Neural crest cell (in vitro differentiated cells): ENCODE data around the gene NR4A2. TPM values are rescaled to one million over a fixed set of nuclear protein-coding genes. Genes with fewer than 3 reads are reported as not detected.

ENCODE experiments used
- DNase-seq: peaks from one replicate; pipeline ENCODE4 v3.0.0; 2021; ENCODE audit warnings: low read depth, mixed read lengths, low spot score
- H3K27ac Mint-ChIP-seq: one replicate; pipeline ENCODE4 v1.8.0; 2021; ENCODE audit warnings: mild to moderate bottlenecking, mixed read lengths; ENCODE audit not compliant: unreplicated experiment
- H3K27me3 Mint-ChIP-seq: 2 replicates; pipeline ENCODE4 v1.8.0; 2021; ENCODE audit warnings: low read depth, mild to moderate bottlenecking, mixed read lengths
- H3K36me3 Mint-ChIP-seq: 2 replicates; pipeline ENCODE4 v1.8.0; 2021; ENCODE audit warnings: low read depth, mild to moderate bottlenecking, mixed read lengths
- H3K4me1 Mint-ChIP-seq: 2 replicates; pipeline ENCODE4 v1.8.0; 2021; ENCODE audit warnings: mixed read lengths
- H3K4me3 Mint-ChIP-seq: one replicate; pipeline ENCODE4 v1.8.0; 2021; ENCODE audit warnings: mild to moderate bottlenecking, mixed read lengths
- H3K9me3 Mint-ChIP-seq: 2 replicates; pipeline ENCODE4 v1.8.0; 2021; ENCODE audit warnings: mixed read lengths
- CTCF ChIP-seq: fragments of 200-600 bp; sonication (generic); conservative IDR thresholded peaks from 2 replicates; pipeline ENCODE4 v1.5.0; 2021; ENCODE audit warnings: antibody characterized with exemption, mild to moderate bottlenecking
- total RNA-seq: library from RNA; stranded (reverse); gene quantifications from 2 replicates; pipeline ENCODE4 v1.2.1, GENCODE V29; 2021

Gene NR4A2
- total RNA-seq, 1 donor from 2014 or later, result 7.9 TPM

- TF ChIP-seq CTCF, result no peak
- Mint-ChIP-seq H3K27ac (no peak overlapping the region), H3K4me3 (no peak overlapping the region), H3K36me3 (peaks cover 4% of the 10 kb centered on the region), H3K27me3 (peaks cover 47% of the 10 kb centered on the region), H3K4me1 (peaks cover 12% of the 10 kb centered on the region), H3K9me3 (peaks cover 2% of the 10 kb centered on the region)
- no peak for DNase-seq
Measured at GRCh38 chr2:156317631-156318030, 14.9 kb downstream of the NR4A2 start.

- Mint-ChIP-seq H3K4me3 (no peak overlapping the region), H3K9me3 (no peaks in the 10 kb centered on the region), H3K36me3 (no peaks in the 10 kb centered on the region), H3K27ac (no peak overlapping the region), H3K4me1 (no peaks in the 10 kb centered on the region), H3K27me3 (no peaks in the 10 kb centered on the region)
- TF ChIP-seq CTCF, result no peak
- DNase-seq, result no peak
Measured at GRCh38 chr2:156311976-156312375, 20.5 kb downstream of the NR4A2 start.

GRCh38 chr2:156310773-156311172 lies 21.7 kb downstream of the NR4A2 start:
- Mint-ChIP-seq H3K4me3 (no peak overlapping the region), H3K36me3 (no peaks in the 10 kb centered on the region), H3K27ac (no peak overlapping the region), H3K27me3 (no peaks in the 10 kb centered on the region), H3K9me3 (peaks cover 4% of the 10 kb centered on the region), H3K4me1 (no peaks in the 10 kb centered on the region)
- no peak for DNase-seq
- no peak for TF ChIP-seq CTCF

GRCh38 chr2:156309917-156310316 lies 22.6 kb downstream of the NR4A2 start:
- Mint-ChIP-seq H3K27ac (no peak overlapping the region), H3K4me3 (no peak overlapping the region), H3K36me3 (no peaks in the 10 kb centered on the region), H3K4me1 (no peaks in the 10 kb centered on the region), H3K27me3 (no peaks in the 10 kb centered on the region), H3K9me3 (peaks cover 4% of the 10 kb centered on the region)
- TF ChIP-seq CTCF, result no peak
- no peak for DNase-seq

GRCh38 chr2:156309167-156309566 lies 23.4 kb downstream of the NR4A2 start:
- DNase-seq, result no peak
- H3K27me3 Mint-ChIP-seq, result no peaks in the 10 kb centered on the region
- H3K4me1 Mint-ChIP-seq, result no peaks in the 10 kb centered on the region
- no peaks in the 10 kb centered on the region for H3K36me3 Mint-ChIP-seq
- no peak overlapping the region for H3K27ac Mint-ChIP-seq
- H3K4me3 Mint-ChIP-seq, result no peak overlapping the region
- H3K9me3 Mint-ChIP-seq, result peaks cover 4% of the 10 kb centered on the region
- no peak for TF ChIP-seq CTCF

- no peak for DNase-seq
- TF ChIP-seq CTCF, result no peak
- Mint-ChIP-seq H3K4me3 (no peak overlapping the region), H3K36me3 (no peaks in the 10 kb centered on the region), H3K27ac (no peak overlapping the region), H3K4me1 (no peaks in the 10 kb centered on the region), H3K9me3 (peaks cover 4% of the 10 kb centered on the region), H3K27me3 (no peaks in the 10 kb centered on the region)
Measured at GRCh38 chr2:156306821-156307220, 25.7 kb downstream of the NR4A2 start.
